Hepatocyte (in vitro differentiated cells): ENCODE data around the gene MS4A15. TPM values are rescaled to one million over a fixed set of nuclear protein-coding genes. Genes with fewer than 3 reads are reported as not detected.

ENCODE experiments used
- DNase-seq: peaks from one replicate; pipeline ENCODE4 v3.0.0-alpha.2; 2016; ENCODE audit warnings: low spot score
- H2AFZ ChIP-seq: fragments of 200-600 bp; sonication (generic); 2 replicates; pipeline ENCODE4 v1.6.0; 2016; ENCODE audit warnings: antibody characterized with exemption, mild to moderate bottlenecking
- H3K27ac ChIP-seq: fragments of 200-600 bp; sonication (generic); 2 replicates; pipeline ENCODE4 v1.5.1; 2016; ENCODE audit warnings: mild to moderate bottlenecking
- H3K27me3 ChIP-seq: fragments of 200-600 bp; sonication (generic); 2 replicates; pipeline ENCODE4 v1.6.1; 2016
- H3K36me3 ChIP-seq: fragments of 200-600 bp; sonication (generic); replicated peaks from 2 replicates; pipeline ENCODE4 v1.5.1; 2016; ENCODE audit warnings: low read depth; ENCODE audit not compliant: insufficient read depth
- H3K4me1 ChIP-seq: fragments of 200-600 bp; sonication (generic); 2 replicates; pipeline ENCODE4 v1.5.1; 2016; ENCODE audit warnings: mild to moderate bottlenecking, moderate library complexity; ENCODE audit not compliant: insufficient read depth
- H3K4me2 ChIP-seq: fragments of 200-600 bp; sonication (generic); 2 replicates; pipeline ENCODE4 v1.6.0; 2016
- H3K4me3 ChIP-seq: fragments of 200-600 bp; sonication (generic); 2 replicates; pipeline ENCODE4 v1.5.1; 2016; ENCODE audit warnings: mild to moderate bottlenecking
- H3K79me2 ChIP-seq: fragments of 200-600 bp; sonication (generic); 2 replicates; pipeline ENCODE4 v1.6.0; 2017; ENCODE audit warnings: mild to moderate bottlenecking
- H3K9me2 ChIP-seq: fragments of 200-600 bp; sonication (generic); replicated peaks from 2 replicates; pipeline ENCODE4 v1.6.0; 2017; ENCODE audit warnings: mild to moderate bottlenecking; ENCODE audit not compliant: insufficient read depth
- H3K9me3 ChIP-seq: fragments of 200-600 bp; sonication (generic); 2 replicates; pipeline ENCODE4 v1.5.1; 2016; ENCODE audit warnings: low read depth, mild to moderate bottlenecking
- H4K20me1 ChIP-seq: fragments of 200-600 bp; sonication (generic); 2 replicates; pipeline ENCODE4 v1.6.0; 2016; ENCODE audit warnings: mild to moderate bottlenecking; ENCODE audit not compliant: insufficient read depth, poor library complexity, severe bottlenecking
- EZH2 ChIP-seq: fragments of 200-600 bp; sonication (generic); IDR thresholded peaks from 2 replicates; pipeline ENCODE4 v1.6.1; 2016; ENCODE audit warnings: antibody characterized with exemption, mild to moderate bottlenecking, borderline replicate concordance
- EZH2phosphoT487 ChIP-seq: fragments of 200-600 bp; sonication (generic); IDR thresholded peaks from one replicate; pipeline ENCODE4 v1.6.1; 2018; ENCODE audit warnings: antibody characterized with exemption, mild to moderate bottlenecking, low read depth, moderate library complexity; ENCODE audit not compliant: unreplicated experiment, severe bottlenecking
- WGBS: methylation state at CpG from one replicate; pipeline ENCODE4 v1.1.6; 2016; ENCODE audit warnings: low lambda C conversion rate; ENCODE audit errors: missing lambda C conversion rate; 5-methylcytosine and 5-hydroxymethylcytosine counted together
- polyA plus RNA-seq: library from polyadenylated mRNA; unstranded; fragments of >200 nt; fragmentation: Nextera tagmentation; extraction: Ambion mirVana; gene quantifications from 2 replicates; pipeline ENCODE4 v1.2.1, GENCODE V29; 2016
- total RNA-seq: library from RNA; depleted of rRNA; stranded (reverse); fragments of >200 nt; gene quantifications from 2 replicates; pipeline ENCODE4 v1.2.3, GENCODE V29; 2014
- TF ChIP-seq, protein P1 (sequence below): fragments of 200-600 bp; sonication (generic); IDR thresholded peaks from 2 replicates; pipeline ENCODE4 v1.5.1; 2016; ENCODE audit warnings: antibody characterized with exemption, mild to moderate bottlenecking; ENCODE audit not compliant: poor library complexity

Gene MS4A15
- total and polyA plus RNA-seq, 2 experiments from 2014 or later: 1.1 to 4.3 TPM

DNA sequence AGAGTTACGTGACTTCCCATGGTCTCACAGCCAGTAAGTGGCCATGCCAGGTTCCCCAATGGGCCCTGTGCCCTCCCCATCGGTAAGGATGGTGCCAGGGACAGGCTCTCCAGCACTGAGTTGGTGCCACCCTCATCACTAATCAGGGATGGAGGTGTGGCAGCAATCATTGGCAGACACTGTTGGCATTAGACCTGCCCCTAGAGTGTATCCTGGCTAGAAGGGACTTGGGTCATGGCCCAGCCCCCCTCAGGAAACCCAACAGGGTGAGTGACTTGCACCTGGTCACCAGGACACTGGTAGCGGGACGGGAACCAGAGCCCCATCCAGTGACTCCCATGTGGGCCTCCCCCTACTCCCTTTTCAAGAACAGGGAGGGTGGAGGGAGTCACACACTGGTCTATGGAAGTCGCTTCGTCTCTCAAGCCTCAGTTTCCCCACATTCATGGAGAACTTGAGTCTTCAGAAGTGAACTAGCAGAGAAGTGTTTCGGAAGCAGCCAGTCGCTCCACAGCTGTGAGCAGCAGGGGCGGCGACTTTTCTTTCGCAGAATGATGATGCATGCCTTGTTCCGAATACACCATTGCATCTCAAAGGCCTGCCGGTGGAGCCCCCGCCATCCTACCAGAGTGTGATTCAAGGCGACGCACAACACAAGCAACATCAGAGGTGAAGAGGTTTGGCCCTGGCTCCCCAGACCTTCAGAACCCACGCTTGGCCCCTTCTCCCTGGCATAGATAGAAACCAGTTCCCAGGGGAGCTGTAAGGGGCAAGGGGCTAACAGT is 41.4 kb downstream of the MS4A15 start:
- 88% methylated on average over 17 of the region's 17 CpGs for WGBS
- Histone ChIP-seq H3K4me1 (no peaks in the 10 kb centered on the region), H4K20me1 (no peaks in the 10 kb centered on the region)

GRCh38 chr11:60798631-60799030 is 42.0 kb downstream of the MS4A15 start:
- no peaks in the 10 kb centered on the region for H3K79me2 ChIP-seq
- H2AFZ ChIP-seq: no peak overlapping the region
- H4K20me1 ChIP-seq: no peaks in the 10 kb centered on the region
- WGBS: 93% methylated on average over 3 of the region's 3 CpGs
- no peaks in the 10 kb centered on the region for H3K36me3 ChIP-seq
- no peaks in the 10 kb centered on the region for H3K9me2 ChIP-seq
- H3K4me1 ChIP-seq: no peaks in the 10 kb centered on the region
- H3K27ac ChIP-seq: no peak overlapping the region
- no peak overlapping the region for H3K4me3 ChIP-seq
- H3K27me3 ChIP-seq: no peaks in the 10 kb centered on the region
- no peak overlapping the region for H3K4me2 ChIP-seq
- TF ChIP-seq, protein P1, sequence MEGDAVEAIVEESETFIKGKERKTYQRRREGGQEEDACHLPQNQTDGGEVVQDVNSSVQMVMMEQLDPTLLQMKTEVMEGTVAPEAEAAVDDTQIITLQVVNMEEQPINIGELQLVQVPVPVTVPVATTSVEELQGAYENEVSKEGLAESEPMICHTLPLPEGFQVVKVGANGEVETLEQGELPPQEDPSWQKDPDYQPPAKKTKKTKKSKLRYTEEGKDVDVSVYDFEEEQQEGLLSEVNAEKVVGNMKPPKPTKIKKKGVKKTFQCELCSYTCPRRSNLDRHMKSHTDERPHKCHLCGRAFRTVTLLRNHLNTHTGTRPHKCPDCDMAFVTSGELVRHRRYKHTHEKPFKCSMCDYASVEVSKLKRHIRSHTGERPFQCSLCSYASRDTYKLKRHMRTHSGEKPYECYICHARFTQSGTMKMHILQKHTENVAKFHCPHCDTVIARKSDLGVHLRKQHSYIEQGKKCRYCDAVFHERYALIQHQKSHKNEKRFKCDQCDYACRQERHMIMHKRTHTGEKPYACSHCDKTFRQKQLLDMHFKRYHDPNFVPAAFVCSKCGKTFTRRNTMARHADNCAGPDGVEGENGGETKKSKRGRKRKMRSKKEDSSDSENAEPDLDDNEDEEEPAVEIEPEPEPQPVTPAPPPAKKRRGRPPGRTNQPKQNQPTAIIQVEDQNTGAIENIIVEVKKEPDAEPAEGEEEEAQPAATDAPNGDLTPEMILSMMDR: no peak
- TF ChIP-seq EZH2: no peak
- DNase-seq: no peak
- no peaks in the 10 kb centered on the region for H3K9me3 ChIP-seq

More for the DNA sequence above, 41.4 kb downstream of the MS4A15 start:
- Histone ChIP-seq H3K9me3 (no peaks in the 10 kb centered on the region), H3K27me3 (no peaks in the 10 kb centered on the region), H3K4me2 (no peak overlapping the region), H3K4me3 (no peak overlapping the region), H2AFZ (no peak overlapping the region), H3K79me2 (no peaks in the 10 kb centered on the region), H3K9me2 (no peaks in the 10 kb centered on the region), H3K36me3 (no peaks in the 10 kb centered on the region), H3K27ac (no peak overlapping the region)
- no peak for DNase-seq
- TF ChIP-seq EZH2phosphoT487: no peak
- TF ChIP-seq, protein P1: no peak

- Histone ChIP-seq H4K20me1 (no peaks in the 10 kb centered on the region), H3K27me3 (no peaks in the 10 kb centered on the region), H3K4me1 (no peaks in the 10 kb centered on the region), H3K27ac (no peak overlapping the region), H2AFZ (no peak overlapping the region), H3K4me2 (no peak overlapping the region), H3K4me3 (no peak overlapping the region), H3K9me3 (no peaks in the 10 kb centered on the region), H3K36me3 (no peaks in the 10 kb centered on the region), H3K9me2 (no peaks in the 10 kb centered on the region), H3K79me2 (no peaks in the 10 kb centered on the region)
- no peak for DNase-seq
- TF ChIP-seq EZH2phosphoT487 (no peak), EZH2 (no peak)
- TF ChIP-seq, protein P1: no peak
- 91% methylated on average over 10 of the region's 10 CpGs for WGBS
These were observed 44.5 kb downstream of the MS4A15 start for GRCh38 chr11:60801194-60801593.
